Trophoblast cell (in vitro differentiated cells and primary cell): ENCODE data around the gene DAB1.

Experiments used
- DNase-seq, 2 donors: peaks; one replicate each; pipeline ENCODE4 v3.0.0-alpha.2; 2016
- H2AFZ ChIP-seq: 2 replicates; pipeline ENCODE4 v1.6.1; 2013; ENCODE audit warnings: low read length, moderate library complexity, mild to moderate bottlenecking; ENCODE audit not compliant: insufficient read depth, poor library complexity
- H2AK5ac ChIP-seq: 2 replicates; pipeline ENCODE4 v1.6.1; 2013; ENCODE audit warnings: mild to moderate bottlenecking, low read length
- H2BK120ac ChIP-seq: 2 replicates; pipeline ENCODE4 v1.6.1; 2013; ENCODE audit warnings: low read length, mild to moderate bottlenecking, moderate library complexity; ENCODE audit not compliant: insufficient read depth, poor library complexity
- H2BK12ac ChIP-seq: 2 replicates; pipeline ENCODE4 v1.6.1; 2013; ENCODE audit warnings: mild to moderate bottlenecking, low read length, moderate library complexity
- H2BK5ac ChIP-seq: 2 replicates; pipeline ENCODE4 v1.6.1; 2013; ENCODE audit warnings: low read length, low read depth, moderate library complexity, mild to moderate bottlenecking; ENCODE audit not compliant: poor library complexity
- H3K14ac ChIP-seq: 2 replicates; pipeline ENCODE4 v1.6.1; 2013; ENCODE audit warnings: mild to moderate bottlenecking, low read length
- H3K18ac ChIP-seq: 2 replicates; pipeline ENCODE4 v1.6.1; 2013; ENCODE audit warnings: mild to moderate bottlenecking, low read length
- H3K23ac ChIP-seq: 2 replicates; pipeline ENCODE4 v1.6.1; 2013; ENCODE audit warnings: low read length
- H3K27ac ChIP-seq: 2 replicates; pipeline ENCODE4 v1.5.1; 2013; ENCODE audit warnings: low read depth, mild to moderate bottlenecking, inconsistent platforms, low read length, moderate library complexity
- H3K27me3 ChIP-seq: 2 replicates; pipeline ENCODE4 v1.6.1; 2013; ENCODE audit warnings: inconsistent platforms, mild to moderate bottlenecking, low read length, moderate library complexity; ENCODE audit not compliant: insufficient read depth
- H3K36me3 ChIP-seq, 2 experiments: 1 replicate in 1 of 2; 2 replicates in 1 of 2; pipeline ENCODE4 v1.6.1; 2013; ENCODE audit warnings: low read length in 2 of 2, mild to moderate bottlenecking in 2 of 2, moderate library complexity in 1 of 2; ENCODE audit not compliant: insufficient read depth in 2 of 2, control insufficient read depth in 1 of 2
- H3K4ac ChIP-seq: 2 replicates; pipeline ENCODE4 v1.6.1; 2013; ENCODE audit warnings: low read depth, mild to moderate bottlenecking, low read length, moderate library complexity
- H3K4me1 ChIP-seq, 2 experiments: 1 replicate in 1 of 2; 2 replicates in 1 of 2; pipeline ENCODE4 v1.6.1; 2013; ENCODE audit warnings: low read length in 2 of 2, mild to moderate bottlenecking in 2 of 2, moderate library complexity in 1 of 2; ENCODE audit not compliant: insufficient read depth in 2 of 2, control insufficient read depth in 1 of 2
- H3K4me2 ChIP-seq: 2 replicates; pipeline ENCODE4 v1.6.1; 2013; ENCODE audit warnings: inconsistent platforms, mild to moderate bottlenecking, low read length, moderate library complexity
- H3K4me3 ChIP-seq: 2 replicates; pipeline ENCODE4 v1.5.1; 2013; ENCODE audit warnings: mild to moderate bottlenecking, low read depth, low read length, inconsistent platforms
- H3K79me1 ChIP-seq: one replicate; pipeline ENCODE4 v1.6.1; 2013; ENCODE audit warnings: low read length
- H3K79me2 ChIP-seq: 2 replicates; pipeline ENCODE4 v1.6.1; 2013; ENCODE audit warnings: low read length, mild to moderate bottlenecking; ENCODE audit not compliant: control insufficient read depth, insufficient read depth, poor library complexity
- H3K9ac ChIP-seq: 2 replicates; pipeline ENCODE4 v1.6.1; 2013; ENCODE audit warnings: mild to moderate bottlenecking, low read length
- H3K9me3 ChIP-seq: 2 replicates; pipeline ENCODE4 v1.6.1; 2013; ENCODE audit warnings: low read depth, mild to moderate bottlenecking, control low read depth, inconsistent platforms, low read length; ENCODE audit not compliant: insufficient read depth
- H4K12ac ChIP-seq: 2 replicates; pipeline ENCODE4 v1.6.1; 2013; ENCODE audit warnings: low read depth, mild to moderate bottlenecking, low read length, moderate library complexity
- H4K8ac ChIP-seq: 2 replicates; pipeline ENCODE4 v1.6.1; 2013; ENCODE audit warnings: low read depth, mild to moderate bottlenecking, low read length, moderate library complexity
- H4K91ac ChIP-seq: one replicate; pipeline ENCODE4 v1.6.1; 2013; ENCODE audit warnings: low read depth, mild to moderate bottlenecking, low read length, moderate library complexity
- WGBS: extraction: QIAGEN DNeasy Blood & Tissue Kit; methylation state at CpG from one replicate; pipeline ENCODE4 v1.1.7; 2013; ENCODE audit warnings: missing lambda C conversion rate; ENCODE audit not compliant: insufficient read length, insufficient coverage; ENCODE audit errors: extremely low coverage; 5-methylcytosine and 5-hydroxymethylcytosine counted together

The DAB1 gene

GRCh38 chr1:57079454-57080157 lies 344.3 kb downstream of the DAB1 start:
- no peak overlapping the region for H4K8ac ChIP-seq
- no peak overlapping the region for H2BK5ac ChIP-seq
- WGBS: no CpG with 5 or more reads among the region's 5 CpGs
- no peak overlapping the region for H3K9ac ChIP-seq
- H3K18ac ChIP-seq: no peak overlapping the region
- H4K12ac ChIP-seq: no peak overlapping the region
- H2AK5ac ChIP-seq: no peak overlapping the region
- H3K23ac ChIP-seq: no peak overlapping the region
- DNase-seq: peak in 1 of 2 donors; percentile 16
- H3K14ac ChIP-seq: no peak overlapping the region
- H3K4me3 ChIP-seq: no peak overlapping the region
- H3K36me3 ChIP-seq: no peaks in the 10 kb centered on the region
- H3K4ac ChIP-seq: no peak overlapping the region
- no peaks in the 10 kb centered on the region for H3K4me1 ChIP-seq
- no peak overlapping the region for H3K27ac ChIP-seq
- no peak overlapping the region for H2AFZ ChIP-seq
- no peak overlapping the region for H3K4me2 ChIP-seq
- no peaks in the 10 kb centered on the region for H3K79me1 ChIP-seq
- no peak overlapping the region for H2BK120ac ChIP-seq
- no peaks in the 10 kb centered on the region for H3K9me3 ChIP-seq
- H4K91ac ChIP-seq: no peak overlapping the region
- H3K79me2 ChIP-seq: no peaks in the 10 kb centered on the region
- no peaks in the 10 kb centered on the region for H3K27me3 ChIP-seq
- no peak overlapping the region for H2BK12ac ChIP-seq

- no peaks in the 10 kb centered on the region for H3K79me1 ChIP-seq
- H2AK5ac ChIP-seq: no peak overlapping the region
- no peak overlapping the region for H2BK5ac ChIP-seq
- no peaks in the 10 kb centered on the region for H3K27me3 ChIP-seq
- no peak overlapping the region for H3K4me3 ChIP-seq
- H3K79me2 ChIP-seq: no peaks in the 10 kb centered on the region
- no peak overlapping the region for H4K12ac ChIP-seq
- no CpG with 5 or more reads among the region's 8 CpGs for WGBS
- no peak overlapping the region for H2AFZ ChIP-seq
- H2BK120ac ChIP-seq: no peak overlapping the region
- H3K27ac ChIP-seq: no peak overlapping the region
- H3K23ac ChIP-seq: no peak overlapping the region
- no peak overlapping the region for H3K18ac ChIP-seq
- H3K36me3 ChIP-seq: no peaks in the 10 kb centered on the region
- DNase-seq: no peak
- no peak overlapping the region for H3K9ac ChIP-seq
- H4K8ac ChIP-seq: no peak overlapping the region
- no peak overlapping the region for H4K91ac ChIP-seq
- H2BK12ac ChIP-seq: no peak overlapping the region
- no peaks in the 10 kb centered on the region for H3K9me3 ChIP-seq
- H3K4me2 ChIP-seq: no peak overlapping the region
- no peak overlapping the region for H3K14ac ChIP-seq
- H3K4ac ChIP-seq: no peak overlapping the region
- H3K4me1 ChIP-seq: no peaks in the 10 kb centered on the region
Observed at GRCh38 chr1:57072401-57073110, 351.3 kb downstream of the DAB1 start.

GRCh38 chr1:57067863-57068262 lies 356.0 kb downstream of the DAB1 start:
- Histone ChIP-seq H2BK5ac (no peak overlapping the region), H3K4me3 (no peak overlapping the region), H3K14ac (no peak overlapping the region), H4K12ac (no peak overlapping the region), H3K23ac (no peak overlapping the region), H4K91ac (no peak overlapping the region), H3K9ac (no peak overlapping the region), H3K27me3 (no peaks in the 10 kb centered on the region), H3K27ac (no peak overlapping the region), H2AK5ac (no peak overlapping the region), H2BK120ac (no peak overlapping the region), H3K79me1 (no peaks in the 10 kb centered on the region), H3K9me3 (no peaks in the 10 kb centered on the region), H4K8ac (no peak overlapping the region), H2AFZ (no peak overlapping the region), H3K79me2 (no peaks in the 10 kb centered on the region), H3K4me1 (no peaks in the 10 kb centered on the region), H3K36me3 (no peaks in the 10 kb centered on the region), H3K4ac (no peak overlapping the region), H3K18ac (no peak overlapping the region), H3K4me2 (no peak overlapping the region), H2BK12ac (no peak overlapping the region)
- no CpG with 5 or more reads among the region's 3 CpGs for WGBS
- no peak for DNase-seq

GRCh38 chr1:57066980-57067610 lies 356.8 kb downstream of the DAB1 start:
- Histone ChIP-seq H4K8ac (no peak overlapping the region), H2BK120ac (no peak overlapping the region), H3K79me2 (no peaks in the 10 kb centered on the region), H3K4me1 (no peaks in the 10 kb centered on the region), H2AFZ (no peak overlapping the region), H3K4me3 (no peak overlapping the region), H2AK5ac (no peak overlapping the region), H2BK12ac (no peak overlapping the region), H3K36me3 (no peaks in the 10 kb centered on the region), H4K12ac (no peak overlapping the region), H3K23ac (no peak overlapping the region), H3K4ac (no peak overlapping the region), H3K9me3 (no peaks in the 10 kb centered on the region), H3K79me1 (no peaks in the 10 kb centered on the region), H3K14ac (no peak overlapping the region), H2BK5ac (no peak overlapping the region), H3K27ac (no peak overlapping the region), H3K18ac (no peak overlapping the region), H3K9ac (no peak overlapping the region), H3K27me3 (no peaks in the 10 kb centered on the region), H4K91ac (no peak overlapping the region), H3K4me2 (no peak overlapping the region)
- no peak for DNase-seq
- WGBS: no CpG with 5 or more reads among the region's 4 CpGs
